ENCODE results near the gene XPNPEP2. TPM values are rescaled to one million over a fixed set of nuclear protein-coding genes. Genes with fewer than 3 reads are reported as not detected.

The XPNPEP2 gene
- total and polyA plus RNA-seq, 11 donors: 0.19 to 2.1 (median 0.55) TPM

- Histone ChIP-seq H3K9me3 (no peaks in the 10 kb centered on the region), H3K36me3 (no peaks in the 10 kb centered on the region), H3K4me3 (no peak overlapping the region), H3K4me1 (no peaks in the 10 kb centered on the region), H3K27me3 (no peaks in the 10 kb centered on the region), H3K27ac (peak overlapping the region in 1 of 12 donors; percentile 17)
- DNase-seq (peak in 1 of 5 donors; percentile 18), ATAC-seq (peak in 3 of 4 donors; percentile 62 to 85 (median 71))
- WGBS, 4 donors: 63 to 74% (median 69%) methylated on average over 4 of the region's 4 CpGs
- intact Hi-C loops (cut with DNase I): loop anchor here in 2 of 10 donors (10.0 kb wide), 2 partner anchors 76 to 136 kb away; no protein-coding TSS in a partner anchor
- no peak for TF ChIP-seq CTCF (IDR thresholded peaks at IDR 0.05)
- no peak for TF ChIP-seq POLR2A (IDR thresholded peaks at IDR 0.05)
Observed at GRCh38 chrX:129748305-129748704, 9.5 kb downstream of the XPNPEP2 start.

GRCh38 chrX:129749069-129749468 is 10.3 kb downstream of the XPNPEP2 start:
- ATAC-seq (peak in 1 of 4 donors; percentile 41), DNase-seq (no peak)
- peak overlapping the region in 1 of 12 donors; percentile 29 for H3K27ac ChIP-seq
- intact Hi-C loops (cut with DNase I): loop anchor here in 2 of 10 donors (10.0 kb wide), 2 partner anchors 76 to 136 kb away; no protein-coding TSS in a partner anchor
- H3K36me3 ChIP-seq: no peaks in the 10 kb centered on the region
- no peaks in the 10 kb centered on the region for H3K9me3 ChIP-seq
- H3K4me1 ChIP-seq: no peaks in the 10 kb centered on the region
- TF ChIP-seq POLR2A (IDR thresholded peaks at IDR 0.05) (no peak), CTCF (IDR thresholded peaks at IDR 0.05) (no peak)
- no peaks in the 10 kb centered on the region for H3K27me3 ChIP-seq
- WGBS, 4 donors: 35 to 62% (median 54%) methylated on average over 2 of the region's 2 CpGs
- no peak overlapping the region for H3K4me3 ChIP-seq

- Histone ChIP-seq H3K4me3 (no peak overlapping the region), H3K36me3 (no peaks in the 10 kb centered on the region)
Observed at GRCh38 chrX:129750971-129751370, 12.2 kb downstream of the XPNPEP2 start.

More at GRCh38 chrX:129750971-129751370, 12.2 kb downstream of the XPNPEP2 start:
- WGBS, 4 donors: 82 to 96% (median 90%) methylated on average over 8 of the region's 8 CpGs
- no peak overlapping the region for H3K27ac ChIP-seq
- no peak for DNase-seq
- TF ChIP-seq POLR2A (IDR thresholded peaks at IDR 0.05): no peak
- TF ChIP-seq CTCF (IDR thresholded peaks at IDR 0.05): no peak
- intact Hi-C loops (cut with DNase I): loop anchor here in 1 of 10 donors (10.0 kb wide), 1 partner anchor 154 kb away; the partner anchor contains the start of gene UTP14A
- ATAC-seq: no peak
- H3K27me3 ChIP-seq: peaks cover 0 to 4% (median 0%) of the 10 kb centered on the region in 9 donors
- H3K4me1 ChIP-seq: peaks cover 0 to 4% (median 0%) of the 10 kb centered on the region in 12 donors
- H3K9me3 ChIP-seq: no peaks in the 10 kb centered on the region

Measured in heart left ventricle (tissue), 16 donors.